ENCODE data around the gene MAMSTR.

GRCh38 chr19:48705431-48705830 lies 14.1 kb downstream of the MAMSTR start:
- TF ChIP-seq CTCF (conservative IDR thresholded peaks at IDR 0.05; ENCODE audit: low read length) (no peak), EZH2phosphoT487 (IDR thresholded peaks at IDR 0.05; ENCODE audit: borderline replicate concordance) (no peak)
